CD4-positive, alpha-beta T cell (primary cell): ENCODE measurements around the gene DHPS. TPM values are rescaled to one million over a fixed set of nuclear protein-coding genes. Genes with fewer than 3 reads are reported as not detected.

Source experiments
- ATAC-seq: fragments of 200-7000 bp; cut with Tn5 transposase; one replicate; pipeline ENCODE4 v1.10.0; 2022; ENCODE audit warnings: mild to moderate bottlenecking; ENCODE audit not compliant: poor library complexity
- CTCF ChIA-PET: fragments of 350-600 bp; sonication (Branson Sonifier 250); formaldehyde crosslinking; loops from one replicate; lab custom pipeline; 2021; ENCODE audit warnings: antibody characterized with exemption, inconsistent platforms; lab: Charles Lee
- POLR2A ChIA-PET: fragments of 350-600 bp; sonication (Branson Sonifier 250); formaldehyde crosslinking; loops from one replicate; lab custom pipeline; 2021; ENCODE audit warnings: antibody characterized with exemption, inconsistent platforms; lab: Charles Lee
- DNase-seq, 14 experiments: peaks; one replicate each; pipeline ENCODE4 v3.0.0-alpha.2; 2013 to 2020; ENCODE audit warnings: mixed read lengths in 2 of 14
- H3K27ac ChIP-seq, 2 donors: one replicate each; pipeline versions ENCODE4 v1.5.1 to v1.7.0; 2013; ENCODE audit warnings: low read length in 2 of 2, low read depth in 1 of 2, mild to moderate bottlenecking in 1 of 2
- H3K27me3 ChIP-seq, 2 experiments: 1 replicate in 1 of 2; 2 replicates in 1 of 2; pipeline versions ENCODE4 v1.6.1 to v1.7.0; 2013; ENCODE audit warnings: low read length in 2 of 2, control low read depth in 1 of 2, mild to moderate bottlenecking in 1 of 2, moderate library complexity in 1 of 2; ENCODE audit not compliant: insufficient read depth in 2 of 2, control insufficient read depth in 1 of 2
- H3K36me3 ChIP-seq: one replicate; pipeline ENCODE4 v1.6.1; 2013; ENCODE audit warnings: low read length, control low read depth; ENCODE audit not compliant: insufficient read depth
- H3K4me1 ChIP-seq: one replicate; pipeline ENCODE4 v1.6.1; 2013; ENCODE audit warnings: low read length, control low read depth; ENCODE audit not compliant: insufficient read depth
- H3K4me3 ChIP-seq: one replicate; pipeline ENCODE4 v1.5.1; 2013; ENCODE audit warnings: mild to moderate bottlenecking, low read length, moderate library complexity
- H3K9me3 ChIP-seq, 2 experiments: 1 replicate in 1 of 2; 2 replicates in 1 of 2; pipeline versions ENCODE4 v1.6.1 to v1.7.0; 2013; ENCODE audit warnings: low read length in 2 of 2, mild to moderate bottlenecking in 2 of 2, control low read depth in 1 of 2, moderate library complexity in 1 of 2; ENCODE audit not compliant: control insufficient read depth in 1 of 2, insufficient read depth in 1 of 2
- H3K27ac Mint-ChIP-seq: one replicate; pipeline ENCODE4 v1.8.0; 2020; ENCODE audit warnings: mixed read lengths
- H3K27me3 Mint-ChIP-seq: one replicate; pipeline ENCODE4 v1.8.0; 2021; ENCODE audit warnings: mixed read lengths
- H3K36me3 Mint-ChIP-seq: one replicate; pipeline ENCODE4 v1.8.0; 2021; ENCODE audit warnings: low read depth, mixed read lengths
- H3K4me1 Mint-ChIP-seq: one replicate; pipeline ENCODE4 v1.8.0; 2021; ENCODE audit warnings: low read depth, mixed read lengths
- H3K4me3 Mint-ChIP-seq: one replicate; pipeline ENCODE4 v1.8.0; 2020; ENCODE audit warnings: mild to moderate bottlenecking, mixed read lengths
- H3K9me3 Mint-ChIP-seq: one replicate; pipeline ENCODE4 v1.8.0; 2020; ENCODE audit warnings: mixed read lengths
- intact Hi-C, 2 experiments: fragments of 100-400 bp; cut with DNase I in 1 of 2; cut with micrococcal nuclease in 1 of 2; formaldehyde crosslinking; loops; one replicate each; pipeline versions ENCODE4 v1.15.1 to v1.9.0; 2023 to 2025; cut with DNase I, micrococcal nuclease
- total RNA-seq, 174 experiments: library from RNA in 2 of 174; stranded (reverse) in 2 of 174; gene quantifications; one replicate each; pipeline ENCODE4 v1.2.3 and lab custom pipeline; 2021 to 2026
- TF ChIP-seq, protein P1 (sequence below): fragments of 200-600 bp; IDR thresholded peaks from one replicate; pipeline ENCODE4 v1.8.0; 2022; ENCODE audit warnings: antibody characterized with exemption, mild to moderate bottlenecking

DHPS gene
- total RNA-seq, 2 experiments from 2014 or later: 112 to 113 TPM

DNA sequence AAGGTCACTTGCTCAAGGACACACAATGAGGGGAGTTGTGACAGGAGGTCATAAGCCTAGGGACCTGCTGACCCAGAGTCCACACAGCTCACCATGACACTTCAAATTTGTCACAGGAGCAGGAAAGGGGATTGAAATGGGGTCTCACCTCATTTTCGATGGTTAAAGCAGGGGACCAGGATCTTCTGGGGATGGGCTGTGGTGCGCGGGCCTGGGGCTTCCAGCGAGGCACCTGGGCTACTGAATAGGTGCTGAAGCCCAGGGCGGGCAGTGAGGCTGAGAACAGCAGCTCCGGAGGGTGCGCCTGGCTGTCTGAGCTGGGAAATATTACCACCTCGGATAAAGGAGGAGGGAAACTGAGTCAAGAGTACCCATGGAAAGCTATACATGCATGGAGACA is 26.1 kb downstream of the DHPS start:
- no peak overlapping the region for H3K27ac ChIP-seq
- Mint-ChIP-seq H3K4me1 (no peaks in the 10 kb centered on the region), H3K27ac (no peak overlapping the region), H3K4me3 (no peak overlapping the region), H3K36me3 (peaks cover 67% of the 10 kb centered on the region), H3K9me3 (no peaks in the 10 kb centered on the region), H3K27me3 (no peaks in the 10 kb centered on the region)
- TF ChIP-seq, protein P1, sequence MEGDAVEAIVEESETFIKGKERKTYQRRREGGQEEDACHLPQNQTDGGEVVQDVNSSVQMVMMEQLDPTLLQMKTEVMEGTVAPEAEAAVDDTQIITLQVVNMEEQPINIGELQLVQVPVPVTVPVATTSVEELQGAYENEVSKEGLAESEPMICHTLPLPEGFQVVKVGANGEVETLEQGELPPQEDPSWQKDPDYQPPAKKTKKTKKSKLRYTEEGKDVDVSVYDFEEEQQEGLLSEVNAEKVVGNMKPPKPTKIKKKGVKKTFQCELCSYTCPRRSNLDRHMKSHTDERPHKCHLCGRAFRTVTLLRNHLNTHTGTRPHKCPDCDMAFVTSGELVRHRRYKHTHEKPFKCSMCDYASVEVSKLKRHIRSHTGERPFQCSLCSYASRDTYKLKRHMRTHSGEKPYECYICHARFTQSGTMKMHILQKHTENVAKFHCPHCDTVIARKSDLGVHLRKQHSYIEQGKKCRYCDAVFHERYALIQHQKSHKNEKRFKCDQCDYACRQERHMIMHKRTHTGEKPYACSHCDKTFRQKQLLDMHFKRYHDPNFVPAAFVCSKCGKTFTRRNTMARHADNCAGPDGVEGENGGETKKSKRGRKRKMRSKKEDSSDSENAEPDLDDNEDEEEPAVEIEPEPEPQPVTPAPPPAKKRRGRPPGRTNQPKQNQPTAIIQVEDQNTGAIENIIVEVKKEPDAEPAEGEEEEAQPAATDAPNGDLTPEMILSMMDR: no peak
- ChIA-PET POLR2A (interaction anchor here (0.5 to 0.9 kb wide), 2 partner anchors 45 to 632 kb away, joined by 3 to 4 read pairs; partner anchors contain the start of gene ZNF791), CTCF (interaction anchor here (0.6 kb wide), 1 partner anchor 43 kb away, joined by 3 read pairs; no protein-coding TSS in a partner anchor)
- H3K36me3 ChIP-seq: peaks cover 65% of the 10 kb centered on the region
- no peak for DNase-seq
- no peaks in the 10 kb centered on the region for H3K4me1 ChIP-seq
- H3K4me3 ChIP-seq: no peak overlapping the region
- intact Hi-C loops: no loop called here
- H3K27me3 ChIP-seq: no peaks in the 10 kb centered on the region
- no peak for ATAC-seq
- H3K9me3 ChIP-seq: no peaks in the 10 kb centered on the region

DNA sequence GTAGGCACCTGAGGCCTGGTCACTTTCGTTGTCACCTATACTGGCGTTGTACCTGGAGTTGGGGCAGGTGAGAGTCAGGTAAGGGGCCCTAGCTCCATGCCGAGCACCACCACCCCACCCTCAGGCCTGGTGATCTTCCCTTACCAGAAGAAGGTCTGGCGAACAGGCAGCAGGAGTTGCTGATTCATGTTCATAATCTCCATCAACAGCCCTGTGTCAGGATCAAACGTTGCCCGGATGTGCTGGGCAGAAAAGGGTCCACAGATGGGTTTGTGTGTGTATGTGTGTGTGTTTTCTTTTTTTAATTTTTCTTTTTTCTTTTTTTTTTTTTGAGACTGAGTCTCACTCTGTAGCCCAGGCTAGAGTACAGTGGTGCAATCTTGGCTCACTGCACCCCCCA is 29.5 kb downstream of the DHPS start:
- H3K27ac ChIP-seq: no peak overlapping the region
- ChIA-PET POLR2A (no interaction called here), CTCF (no interaction called here)
- H3K4me3 Mint-ChIP-seq: no peak overlapping the region
- ATAC-seq (no peak), DNase-seq (no peak)
- no peaks in the 10 kb centered on the region for H3K4me1 Mint-ChIP-seq
- intact Hi-C loops: no loop called here
- no peak overlapping the region for H3K4me3 ChIP-seq
- peaks cover 44% of the 10 kb centered on the region for H3K36me3 ChIP-seq
- TF ChIP-seq, protein P1: no peak
- H3K4me1 ChIP-seq: no peaks in the 10 kb centered on the region
- no peaks in the 10 kb centered on the region for H3K27me3 ChIP-seq
- no peaks in the 10 kb centered on the region for H3K9me3 Mint-ChIP-seq
- peaks cover 41% of the 10 kb centered on the region for H3K36me3 Mint-ChIP-seq
- H3K27me3 Mint-ChIP-seq: no peaks in the 10 kb centered on the region
- no peaks in the 10 kb centered on the region for H3K9me3 ChIP-seq
- H3K27ac Mint-ChIP-seq: no peak overlapping the region

DNA sequence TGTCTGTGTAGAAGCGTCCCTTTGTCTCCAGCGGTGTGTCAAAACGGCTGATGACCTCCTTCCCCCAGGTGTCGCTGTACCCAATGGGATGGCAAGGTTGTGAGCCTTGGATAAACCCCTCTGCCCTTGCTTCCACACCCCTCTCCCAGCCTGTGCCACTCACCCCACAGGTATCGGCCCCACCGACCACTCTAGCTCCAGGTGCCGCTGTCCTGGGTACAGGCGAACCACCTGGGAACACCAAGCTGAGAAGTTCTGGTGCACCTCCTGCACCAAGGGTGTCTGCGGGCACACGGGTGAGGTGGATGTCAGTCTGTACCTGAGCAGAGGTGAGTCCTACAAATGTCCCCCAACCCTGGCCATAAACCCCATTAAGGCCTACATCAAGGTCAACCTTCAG is 31.7 kb downstream of the DHPS start:
- no peak overlapping the region for H3K27ac ChIP-seq
- Mint-ChIP-seq H3K9me3 (no peaks in the 10 kb centered on the region), H3K27me3 (no peaks in the 10 kb centered on the region), H3K36me3 (peaks cover 27% of the 10 kb centered on the region), H3K4me3 (no peak overlapping the region), H3K4me1 (no peaks in the 10 kb centered on the region), H3K27ac (no peak overlapping the region)
- TF ChIP-seq, protein P1: no peak
- H3K27me3 ChIP-seq: no peaks in the 10 kb centered on the region
- H3K4me3 ChIP-seq: no peak overlapping the region
- H3K36me3 ChIP-seq: peaks cover 25% of the 10 kb centered on the region
- ChIA-PET CTCF (no interaction called here), POLR2A (interaction anchor here (1.1 kb wide), 1 partner anchor 10 kb away, joined by 5 read pairs; no protein-coding TSS in a partner anchor)
- no peak for ATAC-seq
- no peak for DNase-seq
- intact Hi-C loops: no loop called here
- no peaks in the 10 kb centered on the region for H3K9me3 ChIP-seq
- H3K4me1 ChIP-seq: no peaks in the 10 kb centered on the region
